ENCODE measurements around the gene PHC2.

DNA sequence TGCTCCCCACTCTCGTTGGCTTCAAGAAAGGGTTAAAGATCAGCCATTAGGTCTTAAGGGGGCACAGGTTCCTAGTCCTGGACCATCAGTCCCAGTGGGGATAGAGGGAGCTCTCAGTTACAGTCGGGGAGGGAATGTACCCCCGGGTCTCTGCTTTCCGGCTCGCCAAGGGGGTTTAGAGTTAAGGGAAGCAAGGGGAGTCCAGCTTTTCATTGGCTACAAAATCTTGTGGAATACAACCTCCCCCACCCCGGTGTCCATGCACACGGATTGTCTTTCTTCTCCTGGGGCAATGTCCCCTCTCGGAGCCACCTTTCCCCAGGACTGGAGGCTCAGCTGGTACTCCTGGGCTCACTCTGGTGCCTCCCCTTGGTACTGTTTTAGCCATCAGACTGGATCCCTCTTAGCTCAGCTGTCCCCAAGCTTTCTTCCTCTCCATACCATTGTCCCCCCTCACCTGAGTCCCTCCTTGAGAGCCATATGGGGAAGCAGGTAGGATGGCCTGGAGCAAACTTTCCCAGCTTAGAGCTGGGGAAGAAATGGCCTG lies 110.2 kb downstream of the PHC2 start, which contains the start of gene A3GALT2:
- TF ChIP-seq, protein P1, sequence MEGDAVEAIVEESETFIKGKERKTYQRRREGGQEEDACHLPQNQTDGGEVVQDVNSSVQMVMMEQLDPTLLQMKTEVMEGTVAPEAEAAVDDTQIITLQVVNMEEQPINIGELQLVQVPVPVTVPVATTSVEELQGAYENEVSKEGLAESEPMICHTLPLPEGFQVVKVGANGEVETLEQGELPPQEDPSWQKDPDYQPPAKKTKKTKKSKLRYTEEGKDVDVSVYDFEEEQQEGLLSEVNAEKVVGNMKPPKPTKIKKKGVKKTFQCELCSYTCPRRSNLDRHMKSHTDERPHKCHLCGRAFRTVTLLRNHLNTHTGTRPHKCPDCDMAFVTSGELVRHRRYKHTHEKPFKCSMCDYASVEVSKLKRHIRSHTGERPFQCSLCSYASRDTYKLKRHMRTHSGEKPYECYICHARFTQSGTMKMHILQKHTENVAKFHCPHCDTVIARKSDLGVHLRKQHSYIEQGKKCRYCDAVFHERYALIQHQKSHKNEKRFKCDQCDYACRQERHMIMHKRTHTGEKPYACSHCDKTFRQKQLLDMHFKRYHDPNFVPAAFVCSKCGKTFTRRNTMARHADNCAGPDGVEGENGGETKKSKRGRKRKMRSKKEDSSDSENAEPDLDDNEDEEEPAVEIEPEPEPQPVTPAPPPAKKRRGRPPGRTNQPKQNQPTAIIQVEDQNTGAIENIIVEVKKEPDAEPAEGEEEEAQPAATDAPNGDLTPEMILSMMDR (conservative IDR thresholded peaks at IDR 0.05): no peak
- no peak for TF ChIP-seq ZFX (IDR thresholded peaks at IDR 0.05)
